HEK293 (cell line): ENCODE data around the gene CDH5.

Experiments used
- CTCF ChIA-PET: fragments of 350-600 bp; formaldehyde crosslinking; extraction: SDS; loops from one replicate; lab custom pipeline; 2021; ENCODE audit warnings: antibody characterized with exemption; lab: Yijun Ruan, JAX
- POLR2A ChIA-PET: fragments of 300-600 bp; formaldehyde crosslinking; extraction: SDS; loops from one replicate; lab custom pipeline; 2020; ENCODE audit warnings: antibody characterized with exemption, inconsistent platforms; lab: Yijun Ruan, JAX
- H3K27ac ChIP-seq: fragments of 200-500 bp; sonication (Bioruptor generic); 2 replicates; pipeline ENCODE4 v1.5.1; 2014; ENCODE audit warnings: low read depth, low read length, control low read depth, inconsistent platforms; ENCODE audit errors: extremely low read depth
- H3K36me3 ChIP-seq, 2 experiments: fragments of 200-500 bp in 1 of 2; sonication (Bioruptor generic) in 1 of 2; 1 replicate in 1 of 2; 2 replicates in 1 of 2; pipeline ENCODE4 v1.5.1; 2014 to 2017; ENCODE audit warnings: inconsistent platforms in 2 of 2, low read length in 2 of 2; ENCODE audit not compliant: control insufficient read depth in 2 of 2, insufficient read depth in 1 of 2
- H3K4me1 ChIP-seq: fragments of 200-500 bp; sonication (Bioruptor generic); 2 replicates; pipeline ENCODE4 v1.5.1; 2014; ENCODE audit warnings: mild to moderate bottlenecking, low read length, inconsistent platforms; ENCODE audit not compliant: control insufficient read depth, insufficient read depth
- H3K4me3 ChIP-seq: 2 replicates; pipeline ENCODE4 v1.5.1; 2011; ENCODE audit warnings: low read depth, mild to moderate bottlenecking, control low read depth, low read length, moderate library complexity
- H3K9me3 ChIP-seq: fragments of 200-500 bp; sonication (Bioruptor generic); 2 replicates; pipeline ENCODE4 v1.5.1; 2014; ENCODE audit warnings: low read depth, low read length, inconsistent platforms; ENCODE audit not compliant: control insufficient read depth, insufficient read depth
- HIC1 ChIP-seq: fragments of 450-650 bp; formaldehyde crosslinking; IDR thresholded peaks from 2 replicates; pipeline ENCODE4 v1.5.1; 2016; ENCODE audit warnings: missing biosample characterization, missing genetic modification characterization
- KLF8 ChIP-seq: fragments of 450-650 bp; formaldehyde crosslinking; IDR thresholded peaks from 2 replicates; pipeline ENCODE4 v1.5.1; 2016; ENCODE audit warnings: missing biosample characterization, missing genetic modification characterization
- PRDM1 ChIP-seq: fragments of 450-650 bp; formaldehyde crosslinking; IDR thresholded peaks from 2 replicates; pipeline ENCODE4; 2016; ENCODE audit warnings: missing biosample characterization, missing genetic modification characterization
- PRDM10 ChIP-seq: fragments of 450-650 bp; formaldehyde crosslinking; IDR thresholded peaks from 2 replicates; pipeline ENCODE4 v1.5.1; 2016; ENCODE audit warnings: missing biosample characterization, missing genetic modification characterization
- PRDM2 ChIP-seq: fragments of 450-650 bp; formaldehyde crosslinking; IDR thresholded peaks from 2 replicates; pipeline ENCODE4 v1.5.1; 2016; ENCODE audit warnings: missing biosample characterization, missing genetic modification characterization, borderline replicate concordance
- PRDM4 ChIP-seq: fragments of 450-650 bp; formaldehyde crosslinking; IDR thresholded peaks from 2 replicates; pipeline ENCODE4 v1.5.1; 2017; ENCODE audit warnings: missing biosample characterization, missing genetic modification characterization
- TRIM28 ChIP-seq: IDR thresholded peaks from 2 replicates; pipeline ENCODE4 v1.6.1; 2011; ENCODE audit warnings: low read length, control low read depth, borderline replicate concordance
- ZBTB44 ChIP-seq: fragments of 450-650 bp; IDR thresholded peaks from 2 replicates; pipeline ENCODE4 v1.5.1; 2018; ENCODE audit warnings: missing biosample characterization, mild to moderate bottlenecking, missing genetic modification characterization
- ZIC2 ChIP-seq: fragments of 450-650 bp; formaldehyde crosslinking; IDR thresholded peaks from 2 replicates; pipeline ENCODE4 v1.5.1; 2016; ENCODE audit warnings: missing biosample characterization, missing genetic modification characterization
- ZNF16 ChIP-seq: fragments of 450-650 bp; formaldehyde crosslinking; IDR thresholded peaks from 2 replicates; pipeline ENCODE4 v1.5.1; 2016; ENCODE audit warnings: low read depth, missing biosample characterization, missing genetic modification characterization
- ZNF366 ChIP-seq: fragments of 450-650 bp; formaldehyde crosslinking; conservative IDR thresholded peaks from 2 replicates; pipeline ENCODE4 v1.5.1; 2016; ENCODE audit warnings: missing biosample characterization, missing genetic modification characterization
- ZNF629 ChIP-seq: fragments of 450-650 bp; formaldehyde crosslinking; IDR thresholded peaks from 2 replicates; pipeline ENCODE4 v1.5.1; 2017; ENCODE audit warnings: missing biosample characterization, missing genetic modification characterization
- ZNF660 ChIP-seq: fragments of 450-650 bp; IDR thresholded peaks from 2 replicates; pipeline ENCODE4 v1.5.1; 2018; ENCODE audit warnings: missing biosample characterization, mild to moderate bottlenecking, missing genetic modification characterization
- ZNF664 ChIP-seq: fragments of 450-650 bp; formaldehyde crosslinking; IDR thresholded peaks from 2 replicates; pipeline ENCODE4 v1.5.1; 2016; ENCODE audit warnings: missing biosample characterization, missing genetic modification characterization
- ZNF692 ChIP-seq: fragments of 450-650 bp; formaldehyde crosslinking; IDR thresholded peaks from 2 replicates; pipeline ENCODE4 v1.5.1; 2016; ENCODE audit warnings: missing biosample characterization, missing genetic modification characterization

The CDH5 gene

GRCh38 chr16:66382171-66382965 lies 15.9 kb downstream of the CDH5 start (continued):
- no peak for TF ChIP-seq PRDM2
- peak; percentile 26; the same call in 1 of the 2 replicates for TF ChIP-seq ZIC2 (tag by site-specific recombination)

GRCh38 chr16:66382966-66383299 lies 16.4 kb downstream of the CDH5 start:
- H3K36me3 ChIP-seq: no peaks in the 10 kb centered on the region
- CTCF ChIA-PET: interaction anchor here (0.7 kb wide), 1 partner anchor 207 kb away, joined by 3 read pairs; no protein-coding TSS in a partner anchor
- H3K9me3 ChIP-seq: no peaks in the 10 kb centered on the region
- H3K4me1 ChIP-seq: peaks cover 5% of the 10 kb centered on the region; the same call in 1 of the 2 replicates
- H3K27ac ChIP-seq: no peak overlapping the region
- POLR2A ChIA-PET: no interaction called here
- no peak overlapping the region for H3K4me3 ChIP-seq
- TF ChIP-seq PRDM10 (tag by site-specific recombination): peak; percentile 32; the same call in 1 of the 2 replicates
- peak; percentile 21; the same call in 1 of the 2 replicates for TF ChIP-seq ZNF664 (tag by site-specific recombination)
- TF ChIP-seq TRIM28: 0 out of 2 replicates have a peak, but pooled peaks have one; percentile 16
- no peak for TF ChIP-seq ZBTB44 (tag by site-specific recombination)
- TF ChIP-seq ZNF366 (tag by site-specific recombination): 0 out of 2 replicates have a peak, but pooled peaks have one; percentile 20
- peak; percentile 58; the same call in 1 of the 2 replicates for TF ChIP-seq ZNF692 (tag by site-specific recombination)
- peak; percentile 60 for TF ChIP-seq PRDM4 (tag by site-specific recombination)
- 0 out of 2 replicates have a peak, but pooled peaks have one; percentile 13 for TF ChIP-seq ZNF660 (tag by site-specific recombination)
- TF ChIP-seq ZNF16: no peak
- TF ChIP-seq PRDM1: peak; percentile 86
- TF ChIP-seq KLF8 (tag by site-specific recombination): peak; percentile 39; the same call in 1 of the 2 replicates
- peak; percentile 60; the same call in 1 of the 2 replicates for TF ChIP-seq ZNF629 (tag by site-specific recombination)
- peak; percentile 60; the same call in 1 of the 2 replicates for TF ChIP-seq HIC1
